OCI-LY1 (cell line): ENCODE results near the gene PCDH15.

Experiments used
- H2AFZ ChIP-seq: fragments of 200-600 bp; sonication (generic), shearing (Covaris generic); 2 replicates; pipeline ENCODE4 v1.6.0; 2014; ENCODE audit warnings: antibody characterized with exemption, mild to moderate bottlenecking, low read length
- H3F3A ChIP-seq: fragments of 200-600 bp; sonication (generic), shearing (Covaris generic); 2 replicates; pipeline ENCODE4 v1.6.0; 2014; ENCODE audit warnings: mild to moderate bottlenecking, antibody characterized with exemption, low read length, moderate library complexity; ENCODE audit not compliant: insufficient read depth
- H3K27ac ChIP-seq: fragments of 200-600 bp; sonication (generic); 2 replicates; pipeline ENCODE4 v1.5.1; 2014; ENCODE audit warnings: low read length, mixed run types, mild to moderate bottlenecking, low read depth; ENCODE audit not compliant: poor library complexity, severe bottlenecking
- H3K27me3 ChIP-seq: fragments of 200-600 bp; sonication (generic); 2 replicates; pipeline ENCODE4 v1.6.0; 2014; ENCODE audit warnings: antibody characterized with exemption, mild to moderate bottlenecking, low read length, moderate library complexity; ENCODE audit not compliant: insufficient read depth
- H3K36me3 ChIP-seq: fragments of 200-600 bp; sonication (generic); 2 replicates; pipeline ENCODE4 v1.6.1; 2014; ENCODE audit warnings: mild to moderate bottlenecking, antibody characterized with exemption, low read length, moderate library complexity, mixed read lengths; ENCODE audit not compliant: insufficient read depth
- H3K4me1 ChIP-seq: fragments of 200-600 bp; sonication (generic); 2 replicates; pipeline ENCODE4 v1.5.1; 2014; ENCODE audit warnings: mild to moderate bottlenecking, low read length, moderate library complexity; ENCODE audit not compliant: insufficient read depth, severe bottlenecking
- H3K4me2 ChIP-seq: fragments of 200-600 bp; sonication (generic), shearing (Covaris generic); 2 replicates; pipeline ENCODE4 v1.6.1; 2014; ENCODE audit warnings: low read length
- H3K4me3 ChIP-seq: fragments of 200-600 bp; sonication (generic); 2 replicates; pipeline ENCODE4 v1.5.1; 2014; ENCODE audit warnings: low read length, low read depth, mild to moderate bottlenecking, mixed read lengths; ENCODE audit not compliant: poor library complexity, severe bottlenecking
- H3K79me2 ChIP-seq: fragments of 200-600 bp; shearing (Covaris generic); 2 replicates; pipeline ENCODE4 v1.6.1; 2016; ENCODE audit warnings: mixed run types, low read length, mixed read lengths; ENCODE audit not compliant: insufficient read depth
- H3K9ac ChIP-seq: fragments of 200-600 bp; sonication (generic), shearing (Covaris generic); 2 replicates; pipeline ENCODE4 v1.6.1; 2014; ENCODE audit warnings: mild to moderate bottlenecking, low read length, mixed read lengths
- H3K9me2 ChIP-seq: fragments of 200-600 bp; sonication (generic), shearing (Covaris generic); 2 replicates; pipeline ENCODE4 v1.6.1; 2014; ENCODE audit warnings: low read depth, mild to moderate bottlenecking, low read length, mixed read lengths
- H3K9me3 ChIP-seq: fragments of 200-600 bp; shearing (Covaris generic); 2 replicates; pipeline ENCODE4 v1.6.1; 2014; ENCODE audit warnings: low read length, mixed read lengths
- H4K20me1 ChIP-seq: fragments of 200-600 bp; sonication (generic), shearing (Covaris generic); 2 replicates; pipeline ENCODE4 v1.6.0; 2016; ENCODE audit warnings: mild to moderate bottlenecking, low read length; ENCODE audit not compliant: insufficient read depth
- EZH2 ChIP-seq: fragments of 200-600 bp; sonication (generic), shearing (Covaris generic); IDR thresholded peaks from 2 replicates; pipeline ENCODE4 v1.8.0; 2017; ENCODE audit warnings: borderline replicate concordance, mixed run types, mild to moderate bottlenecking, antibody characterized with exemption, low read length, moderate library complexity, mixed read lengths
- TF ChIP-seq, protein P1 (sequence below): fragments of 200-600 bp; sonication (generic), shearing (Covaris generic); IDR thresholded peaks from 2 replicates; pipeline ENCODE4 v1.5.1; 2017; ENCODE audit warnings: mild to moderate bottlenecking, antibody characterized with exemption, low read length, moderate library complexity, mixed read lengths

PCDH15 gene

GRCh38 chr10:54108961-54109360 lies 692.1 kb downstream of the PCDH15 start:
- Histone ChIP-seq H3K4me1 (no peaks in the 10 kb centered on the region), H3K79me2 (no peaks in the 10 kb centered on the region), H3F3A (no peaks in the 10 kb centered on the region), H3K9me3 (no peaks in the 10 kb centered on the region), H3K36me3 (no peaks in the 10 kb centered on the region), H3K4me3 (no peak overlapping the region), H3K9ac (no peak overlapping the region), H3K27ac (no peak overlapping the region), H2AFZ (no peak overlapping the region), H3K4me2 (no peak overlapping the region), H3K9me2 (no peaks in the 10 kb centered on the region), H4K20me1 (no peaks in the 10 kb centered on the region), H3K27me3 (no peaks in the 10 kb centered on the region)
- TF ChIP-seq, protein P1, sequence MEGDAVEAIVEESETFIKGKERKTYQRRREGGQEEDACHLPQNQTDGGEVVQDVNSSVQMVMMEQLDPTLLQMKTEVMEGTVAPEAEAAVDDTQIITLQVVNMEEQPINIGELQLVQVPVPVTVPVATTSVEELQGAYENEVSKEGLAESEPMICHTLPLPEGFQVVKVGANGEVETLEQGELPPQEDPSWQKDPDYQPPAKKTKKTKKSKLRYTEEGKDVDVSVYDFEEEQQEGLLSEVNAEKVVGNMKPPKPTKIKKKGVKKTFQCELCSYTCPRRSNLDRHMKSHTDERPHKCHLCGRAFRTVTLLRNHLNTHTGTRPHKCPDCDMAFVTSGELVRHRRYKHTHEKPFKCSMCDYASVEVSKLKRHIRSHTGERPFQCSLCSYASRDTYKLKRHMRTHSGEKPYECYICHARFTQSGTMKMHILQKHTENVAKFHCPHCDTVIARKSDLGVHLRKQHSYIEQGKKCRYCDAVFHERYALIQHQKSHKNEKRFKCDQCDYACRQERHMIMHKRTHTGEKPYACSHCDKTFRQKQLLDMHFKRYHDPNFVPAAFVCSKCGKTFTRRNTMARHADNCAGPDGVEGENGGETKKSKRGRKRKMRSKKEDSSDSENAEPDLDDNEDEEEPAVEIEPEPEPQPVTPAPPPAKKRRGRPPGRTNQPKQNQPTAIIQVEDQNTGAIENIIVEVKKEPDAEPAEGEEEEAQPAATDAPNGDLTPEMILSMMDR = no peak
- no peak for TF ChIP-seq EZH2

DNA sequence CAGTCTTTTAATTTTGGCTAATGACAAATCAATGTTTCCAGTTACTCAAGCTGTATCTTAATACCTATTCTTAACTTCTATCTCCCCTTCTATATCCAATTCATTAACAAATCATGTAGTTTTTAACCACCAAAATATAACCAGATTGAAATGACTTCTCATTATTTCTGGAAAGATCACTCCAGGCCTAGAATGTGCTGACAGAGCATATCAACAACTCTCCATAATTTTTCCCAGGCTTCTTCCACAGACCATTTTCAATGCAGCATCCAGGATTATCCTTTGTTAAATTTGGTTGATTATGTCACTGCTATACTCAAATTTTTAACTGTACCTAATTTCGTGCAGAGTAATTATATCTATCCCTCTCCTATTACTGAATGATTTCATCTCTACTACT lies 704.1 kb downstream of the PCDH15 start:
- H3K4me1 ChIP-seq = no peaks in the 10 kb centered on the region
- H3K9ac ChIP-seq = no peak overlapping the region
- no peaks in the 10 kb centered on the region for H3K36me3 ChIP-seq
- no peak overlapping the region for H3K4me3 ChIP-seq
- no peaks in the 10 kb centered on the region for H3K79me2 ChIP-seq
- H3F3A ChIP-seq = no peaks in the 10 kb centered on the region
- H3K9me2 ChIP-seq = no peaks in the 10 kb centered on the region
- H3K4me2 ChIP-seq = no peak overlapping the region
- no peaks in the 10 kb centered on the region for H3K9me3 ChIP-seq
- H3K27me3 ChIP-seq = no peaks in the 10 kb centered on the region
- no peak overlapping the region for H3K27ac ChIP-seq
- H4K20me1 ChIP-seq = no peaks in the 10 kb centered on the region
- H2AFZ ChIP-seq = no peak overlapping the region
- TF ChIP-seq, protein P1 = no peak
- no peak for TF ChIP-seq EZH2

DNA sequence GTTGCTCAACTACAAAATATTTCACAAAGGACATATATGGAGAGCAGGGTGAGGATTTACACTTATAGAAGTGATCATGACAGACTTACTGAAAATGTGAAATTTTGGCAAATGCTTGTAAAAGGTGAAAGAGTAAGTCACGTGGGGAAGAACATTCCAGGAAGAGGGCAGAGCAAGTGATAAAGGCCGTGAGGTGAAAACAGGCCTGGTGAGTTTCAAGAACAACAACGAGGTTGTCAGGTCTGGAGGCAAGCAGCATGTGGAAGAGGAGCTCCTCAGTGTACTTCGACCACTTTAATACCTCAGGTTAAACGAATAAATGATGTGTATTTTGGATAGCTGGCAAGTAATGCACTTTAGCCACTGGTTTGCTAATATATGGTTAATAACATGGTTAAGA lies 706.7 kb downstream of the PCDH15 start:
- Histone ChIP-seq H3K27me3 (no peaks in the 10 kb centered on the region), H3K27ac (no peak overlapping the region), H2AFZ (no peak overlapping the region), H3K9ac (no peak overlapping the region), H3K4me2 (no peak overlapping the region), H3K9me2 (no peaks in the 10 kb centered on the region), H3K79me2 (no peaks in the 10 kb centered on the region), H3K36me3 (no peaks in the 10 kb centered on the region), H3K4me1 (no peaks in the 10 kb centered on the region), H3F3A (no peaks in the 10 kb centered on the region), H3K9me3 (no peaks in the 10 kb centered on the region), H3K4me3 (no peak overlapping the region), H4K20me1 (no peaks in the 10 kb centered on the region)
- TF ChIP-seq EZH2 = no peak
- TF ChIP-seq, protein P1 = no peak
